COR-L47 (cell line): ENCODE measurements around the gene INSL6.
"Not testable (repeated sequence)": the region's sequence is repeated elsewhere in the genome, so short reads cannot be mapped to it uniquely, and the experiment has no call there.

Experiments used
- DNase-seq: peaks from one replicate; lab custom pipeline; 2025; lab: John Stamatoyannopoulos, UW

The INSL6 gene, protein sequence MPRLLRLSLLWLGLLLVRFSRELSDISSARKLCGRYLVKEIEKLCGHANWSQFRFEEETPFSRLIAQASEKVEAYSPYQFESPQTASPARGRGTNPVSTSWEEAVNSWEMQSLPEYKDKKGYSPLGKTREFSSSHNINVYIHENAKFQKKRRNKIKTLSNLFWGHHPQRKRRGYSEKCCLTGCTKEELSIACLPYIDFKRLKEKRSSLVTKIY

GRCh38 chr9:5185220-5185840 lies at the start of gene INSL6:
Gene INSL6, minus strand, starts transcription at chr9:5185639. Its CDS starts 37 bp downstream, at chr9:5185602.
- DNase-seq, result no peak

DNA sequence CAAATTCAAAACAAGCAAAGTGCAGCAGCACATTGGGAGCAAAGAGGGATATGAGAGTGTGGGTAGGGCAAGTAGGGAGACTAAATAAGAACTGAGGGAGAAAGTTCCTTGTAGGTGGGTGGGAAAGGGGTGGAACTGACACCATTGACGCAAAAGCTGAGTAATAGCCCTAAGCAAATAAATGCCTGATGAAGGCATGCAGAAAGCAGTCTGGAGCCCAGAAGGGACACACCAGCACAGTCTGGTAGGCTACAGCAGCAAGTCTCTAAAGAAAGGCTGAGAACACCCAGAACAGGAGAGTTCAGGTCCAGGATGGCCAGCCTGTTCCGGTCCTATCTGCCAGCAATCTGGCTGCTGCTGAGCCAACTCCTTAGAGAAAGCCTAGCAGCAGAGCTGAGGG lies 45.8 kb upstream of the INSL6 start, which contains the start of gene INSL4:
TSS of gene INSL4 (plus strand) at position 208 of the 400 bp plus-strand sequence. CDS start at position 313, 105 bp downstream.
- DNase-seq, result no peak

GRCh38 chr9:5230554-5230953 lies 45.1 kb upstream of the INSL6 start:
- DNase-seq, result no peak

GRCh38 chr9:5205071-5205470 lies 19.6 kb upstream of the INSL6 start:
- no peak for DNase-seq

DNA sequence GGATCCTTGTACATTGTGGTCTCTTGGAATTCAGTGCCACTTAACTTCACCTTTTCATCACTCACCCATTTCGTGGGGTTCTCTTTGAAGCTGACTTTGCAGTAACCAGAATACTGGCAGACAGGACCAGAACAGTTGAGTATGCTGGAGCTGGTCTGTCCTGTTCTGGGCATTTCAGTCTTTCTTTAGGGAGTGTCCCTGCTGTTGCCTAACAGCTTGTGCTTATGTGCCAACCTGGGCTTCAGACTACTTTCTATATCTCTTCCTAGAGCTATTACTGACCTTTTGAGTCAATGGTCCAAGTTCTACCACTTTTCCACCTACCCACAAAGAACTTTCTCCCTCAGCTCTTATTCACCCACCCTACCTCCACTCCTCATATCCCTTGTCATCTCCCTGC lies 10.0 kb upstream of the INSL6 start:
- no peak for DNase-seq

- no peak for DNase-seq
These were observed 7.9 kb upstream of the INSL6 start for GRCh38 chr9:5193345-5193744.

- DNase-seq, result no peak
These were observed 6.5 kb upstream of the INSL6 start for GRCh38 chr9:5191985-5192384.

DNA sequence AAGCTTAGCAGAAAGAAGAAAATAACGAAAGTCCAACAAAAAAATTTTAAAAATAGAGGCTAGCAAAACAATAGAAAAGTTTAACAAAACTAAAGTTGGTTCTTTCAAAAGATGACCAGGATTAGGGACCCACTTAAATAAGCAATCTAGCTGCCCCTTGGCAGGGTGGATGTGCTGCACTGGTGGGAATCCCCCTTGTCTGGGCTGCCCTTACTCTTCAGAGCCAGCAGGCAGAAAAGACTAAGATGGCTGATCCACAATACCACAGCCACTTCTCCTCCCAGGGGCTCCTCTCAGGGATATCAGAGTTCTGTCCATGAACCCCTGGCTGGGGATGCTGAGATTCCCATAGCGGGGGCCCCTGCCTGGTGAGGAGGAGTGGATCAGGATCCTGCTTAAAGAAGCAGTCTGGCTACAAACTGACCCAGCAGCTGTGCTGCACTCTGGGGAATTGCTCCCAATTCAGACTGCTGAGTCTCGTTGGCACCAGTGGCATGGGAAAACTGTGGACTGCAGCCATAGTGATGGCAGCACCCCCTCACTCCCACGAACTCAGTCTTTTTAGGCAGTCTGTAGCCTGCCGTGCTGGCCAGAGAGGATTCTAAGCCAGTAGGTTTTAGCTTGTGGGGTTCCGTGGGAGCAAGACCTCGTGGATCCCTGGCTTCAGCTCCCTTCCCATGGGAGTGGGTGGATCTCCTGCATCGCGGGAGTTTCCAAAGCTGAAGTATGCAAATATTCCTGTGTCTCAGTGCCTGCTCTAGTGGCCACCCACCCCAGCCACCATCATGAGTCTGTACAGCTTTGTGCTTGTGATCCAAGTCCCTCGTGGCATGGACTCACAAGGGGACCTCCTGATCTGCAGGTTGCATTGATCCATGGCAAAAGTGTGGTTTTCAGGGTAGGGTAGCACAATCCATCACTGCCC lies 2.9 kb upstream of the INSL6 start:
- no peak for DNase-seq

- peak; percentile 53 for DNase-seq
These were observed 1.2 kb upstream of the INSL6 start for GRCh38 chr9:5186416-5187169.

- DNase-seq, result no peak
These were observed 663 bp downstream of the INSL6 start for GRCh38 chr9:5184776-5185175.

- DNase-seq, result not testable (repeated sequence)
These were observed 4.8 kb downstream of the INSL6 start for GRCh38 chr9:5180631-5181030.

GRCh38 chr9:5178126-5178805 lies 7.2 kb downstream of the INSL6 start:
- DNase-seq, result no peak

DNA sequence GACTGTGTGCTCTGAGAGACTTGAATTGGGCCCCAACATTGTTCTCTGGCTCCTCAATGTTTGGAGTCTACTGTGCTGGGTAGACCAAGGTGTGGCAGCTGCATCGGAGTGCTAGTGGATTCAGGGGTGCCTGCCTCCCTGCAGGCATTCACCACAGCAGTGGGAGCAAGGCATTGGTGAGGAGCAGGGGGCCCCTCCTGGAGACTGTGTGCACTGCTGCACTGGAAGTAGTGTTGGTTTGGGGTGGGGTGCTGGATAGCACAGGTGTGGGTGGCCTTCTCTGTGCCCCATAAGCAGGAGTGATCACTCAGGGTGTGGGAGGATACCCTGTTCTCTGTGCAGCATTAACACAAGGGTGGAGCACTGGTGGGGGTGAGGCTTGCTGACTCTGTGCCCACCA lies 39.2 kb downstream of the INSL6 start:
- no peak for DNase-seq

DNA sequence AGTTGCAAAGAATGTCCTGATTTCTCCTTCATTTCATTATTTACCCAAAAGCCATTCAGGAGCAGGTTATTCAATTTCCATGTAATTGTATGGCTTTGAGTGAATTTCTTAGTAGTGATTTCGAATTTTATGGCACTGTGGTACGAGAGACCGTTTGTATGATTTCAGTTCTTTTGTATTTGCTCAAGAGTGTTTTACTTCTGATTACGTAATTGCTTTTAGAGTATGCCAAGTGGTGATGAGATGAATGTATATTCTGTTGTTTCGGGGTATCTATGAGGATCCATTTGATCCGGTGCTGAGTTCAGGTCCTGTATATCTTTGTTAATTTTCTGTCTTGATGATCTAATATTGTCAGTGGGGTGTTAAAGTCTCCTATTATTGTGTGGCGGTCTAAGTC lies 41.2 kb downstream of the INSL6 start:
- no peak for DNase-seq

DNA sequence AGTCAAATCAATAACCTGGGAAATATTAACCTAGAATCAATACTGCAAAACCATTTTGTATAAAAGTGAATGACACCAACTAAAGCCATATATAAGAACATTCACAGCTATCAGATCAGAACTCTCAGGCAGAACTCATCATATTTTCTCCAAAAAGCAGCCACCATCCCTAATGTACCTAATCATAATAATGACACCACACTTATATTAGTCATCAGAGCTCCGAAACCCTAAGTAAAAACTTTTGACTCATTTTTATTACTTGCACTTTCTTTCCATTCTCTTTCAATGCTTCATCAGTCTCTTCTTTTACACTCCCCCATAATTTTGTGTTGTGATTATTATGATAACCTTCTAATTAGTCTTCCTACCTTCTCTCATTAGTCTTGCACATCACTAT lies 45.3 kb downstream of the INSL6 start:
- DNase-seq, result no peak

DNA sequence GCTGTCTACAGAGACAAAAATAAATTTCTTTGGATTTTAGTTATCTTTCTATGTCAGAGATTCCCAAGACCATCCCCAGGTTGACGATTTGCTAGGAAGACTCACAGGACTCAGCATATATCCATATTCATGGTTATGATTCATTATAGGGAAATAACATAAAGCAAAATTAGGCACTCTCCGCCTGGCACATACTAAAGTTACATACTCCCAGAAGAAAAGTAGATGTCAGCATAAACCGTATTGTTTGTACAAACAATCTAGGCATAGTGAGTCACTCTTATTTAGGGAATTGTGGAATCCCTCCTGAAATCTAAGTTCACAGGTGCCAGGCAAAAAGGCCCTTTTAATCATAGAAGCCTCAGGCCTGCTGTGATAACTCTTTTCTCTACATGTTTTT lies 62.9 kb downstream of the INSL6 start:
- DNase-seq, result no peak

DNA sequence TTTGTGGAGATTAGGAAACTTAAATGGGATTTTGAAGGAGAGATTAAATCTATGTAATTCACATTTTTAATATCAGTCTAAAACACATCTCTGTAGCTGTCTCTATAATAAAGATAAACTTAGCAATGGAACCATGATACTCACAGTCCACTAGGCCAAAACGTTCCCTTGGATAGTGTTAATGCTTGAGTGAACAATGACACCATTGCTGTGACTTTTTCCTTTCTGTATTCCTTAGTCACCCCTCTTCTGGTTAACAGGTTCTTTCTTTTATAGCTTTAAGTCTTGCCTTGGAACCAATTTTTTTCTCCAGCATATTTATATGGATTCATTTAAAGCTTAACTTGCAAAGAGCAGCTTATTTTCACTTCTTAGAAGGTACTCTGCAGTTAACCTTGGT lies 63.3 kb downstream of the INSL6 start:
- DNase-seq, result no peak

DNA sequence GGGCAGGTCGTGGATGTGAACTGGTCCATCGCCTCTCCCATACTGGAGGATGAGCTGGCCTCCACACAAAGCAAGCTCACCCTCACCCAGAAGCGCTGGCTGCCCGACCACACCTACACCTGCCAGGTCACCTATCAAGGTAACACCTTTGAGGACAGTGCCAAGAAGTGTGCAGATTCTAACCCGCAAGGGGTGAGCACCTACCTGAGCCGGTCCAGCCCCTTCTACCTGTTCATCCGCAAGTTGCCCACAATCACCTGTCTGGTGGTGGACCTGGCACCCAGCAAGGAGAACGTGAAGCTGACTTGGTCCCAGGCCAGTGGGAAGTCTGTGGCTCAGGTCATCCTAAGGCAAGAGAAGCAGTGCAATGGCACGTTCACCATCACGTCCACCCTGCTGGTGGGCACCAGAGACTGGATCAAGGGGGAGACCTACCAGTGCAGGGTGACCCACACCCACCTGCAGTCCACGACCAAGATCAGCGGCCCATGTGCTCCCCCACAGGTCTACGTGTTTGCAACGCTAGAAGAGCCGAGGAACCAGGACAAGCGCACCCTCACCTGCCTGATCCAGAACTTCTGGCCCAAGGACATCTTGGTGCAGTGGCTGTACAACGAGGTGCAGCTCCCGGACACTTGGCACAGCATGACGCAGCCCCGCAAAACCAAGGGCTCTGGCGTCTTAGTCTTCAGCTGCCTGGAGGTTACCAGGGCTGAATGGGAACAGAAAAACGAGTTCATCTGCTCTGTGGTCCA lies 71.3 kb downstream of the INSL6 start:
- DNase-seq, result no peak
